SK-N-MC (cell line): Measurements from ENCODE around the gene MGMT.

Source experiments
- EZH2 ChIP-seq: fragments of 200-600 bp; sonication (generic); IDR thresholded peaks from one replicate; pipeline ENCODE4 v1.6.1; 2017; ENCODE audit warnings: antibody characterized with exemption
- POLR2AphosphoS5 ChIP-seq: IDR thresholded peaks from 2 replicates; pipeline ENCODE4 v1.6.1; 2012; ENCODE audit warnings: mild to moderate bottlenecking, low read depth, low read length, borderline replicate concordance

GRCh38 chr10:129534826-129535225 is 67.8 kb downstream of the MGMT start:
- no peak for TF ChIP-seq POLR2AphosphoS5
- no peak for TF ChIP-seq EZH2
